ENCODE results near the gene NPM3. TPM values are rescaled to one million over a fixed set of nuclear protein-coding genes. Genes with fewer than 3 reads are reported as not detected.
A peak's percentile ranks its signal among the peaks of the same experiment; 100 is the strongest.

The NPM3 gene
- total RNA-seq, 1 experiment from 2014 or later: 117 TPM

- DNase-seq (no peak), ATAC-seq (no peak)
- Histone ChIP-seq H3K4me2 (ENCODE audit: low read length) (no peak overlapping the region), H3K4me3 (ENCODE audit: low read length) (no peak overlapping the region), H3K79me2 (ENCODE audit: low read length) (peaks cover 18% of the 10 kb centered on the region), H3F3A (ENCODE audit: low read length, unreplicated experiment) (peaks cover 3% of the 10 kb centered on the region), H2AFZ (ENCODE audit: low read length) (no peak overlapping the region), H3K9ac (ENCODE audit: low read length) (no peak overlapping the region), H4K20me1 (ENCODE audit: low read length) (no peaks in the 10 kb centered on the region), H3K27ac (ENCODE audit: low read length) (no peak overlapping the region), H3K4me1 (ENCODE audit: insufficient read depth, low read length) (peaks cover 20% of the 10 kb centered on the region), H3K36me3 (ENCODE audit: low read depth, low read length) (peaks cover 12% of the 10 kb centered on the region), H3K9me2 (replicated peaks; ENCODE audit: low read length) (no peaks in the 10 kb centered on the region), H3K27me3 (ENCODE audit: low read length) (no peaks in the 10 kb centered on the region), H3K9me3 (ENCODE audit: low read length) (no peaks in the 10 kb centered on the region)
- TF ChIP-seq EZH2 (IDR thresholded peaks at IDR 0.05; ENCODE audit: low read length, unreplicated experiment): no peak
- no peak for TF ChIP-seq CTCF (conservative IDR thresholded peaks at IDR 0.05; ENCODE audit: low read depth, low read length)
- no peak for TF ChIP-seq EZH2phosphoT487 (IDR thresholded peaks at IDR 0.05; ENCODE audit: borderline replicate concordance, low read length)
- no TSS peak for BruUV-seq (replicated peaks)
- intact Hi-C loops (cut with micrococcal nuclease): loop anchor here (5.0 kb wide), 1 partner anchor 197 kb away; the partner anchor contains the start of genes DPCD and POLL
- POLR2A ChIA-PET (ENCODE audit: unreplicated experiment): no interaction called here
- CTCF ChIA-PET: interaction anchor here (1.3 kb wide), 1 partner anchor 182 kb away, joined by 6 read pairs; no protein-coding TSS in a partner anchor
These were observed 1.3 kb upstream of the NPM3 start for GRCh38 chr10:101784558-101784957.

- peak overlapping the region; percentile 99 for H3K4me2 ChIP-seq (ENCODE audit: low read length)
- H3F3A ChIP-seq (ENCODE audit: low read length, unreplicated experiment): peaks cover 3% of the 10 kb centered on the region
- peak overlapping the region; percentile 96 for H3K9ac ChIP-seq (ENCODE audit: low read length)
- ATAC-seq: peak; percentile 3; the same call in 1 of the 2 replicates
- DNase-seq: no peak
- peaks cover 12% of the 10 kb centered on the region for H3K36me3 ChIP-seq (ENCODE audit: low read depth, low read length)
- H3K4me3 ChIP-seq (ENCODE audit: low read length): peak overlapping the region; percentile 95
- ChIA-PET POLR2A (ENCODE audit: unreplicated experiment) (interaction anchor here (0.7 kb wide), 1 partner anchor 76 kb away, joined by 3 read pairs; no protein-coding TSS in a partner anchor), CTCF (interaction anchor here (0.7 to 1.3 kb wide), 2 partner anchors 96 to 181 kb away, joined by 4 to 6 read pairs; no protein-coding TSS in a partner anchor)
- H3K4me1 ChIP-seq (ENCODE audit: insufficient read depth, low read length): peaks cover 20% of the 10 kb centered on the region
- no peaks in the 10 kb centered on the region for H3K9me2 ChIP-seq (replicated peaks; ENCODE audit: low read length)
- no peaks in the 10 kb centered on the region for H3K9me3 ChIP-seq (ENCODE audit: low read length)
- H3K27ac ChIP-seq (ENCODE audit: low read length): 0 out of 2 replicates have a peak overlapping the region, but pooled peaks have one; percentile 59
- peaks cover 18% of the 10 kb centered on the region for H3K79me2 ChIP-seq (ENCODE audit: low read length)
- no TSS peak for BruUV-seq (replicated peaks)
- H3K27me3 ChIP-seq (ENCODE audit: low read length): no peaks in the 10 kb centered on the region
- no peak for TF ChIP-seq EZH2phosphoT487 (IDR thresholded peaks at IDR 0.05; ENCODE audit: borderline replicate concordance, low read length)
- no peak for TF ChIP-seq EZH2 (IDR thresholded peaks at IDR 0.05; ENCODE audit: low read length, unreplicated experiment)
- no peak for TF ChIP-seq CTCF (conservative IDR thresholded peaks at IDR 0.05; ENCODE audit: low read depth, low read length)
- no peaks in the 10 kb centered on the region for H4K20me1 ChIP-seq (ENCODE audit: low read length)
- H2AFZ ChIP-seq (ENCODE audit: low read length): peak overlapping the region; percentile 88; the same call in 1 of the 2 replicates
- intact Hi-C loops (cut with micrococcal nuclease): loop anchor here (5.0 kb wide), 1 partner anchor 196 kb away; the partner anchor contains the start of genes DPCD and POLL
These were observed 481 bp upstream of the NPM3 start for GRCh38 chr10:101783736-101784118.
